ENCODE results near the gene ZFPM1.

DNA sequence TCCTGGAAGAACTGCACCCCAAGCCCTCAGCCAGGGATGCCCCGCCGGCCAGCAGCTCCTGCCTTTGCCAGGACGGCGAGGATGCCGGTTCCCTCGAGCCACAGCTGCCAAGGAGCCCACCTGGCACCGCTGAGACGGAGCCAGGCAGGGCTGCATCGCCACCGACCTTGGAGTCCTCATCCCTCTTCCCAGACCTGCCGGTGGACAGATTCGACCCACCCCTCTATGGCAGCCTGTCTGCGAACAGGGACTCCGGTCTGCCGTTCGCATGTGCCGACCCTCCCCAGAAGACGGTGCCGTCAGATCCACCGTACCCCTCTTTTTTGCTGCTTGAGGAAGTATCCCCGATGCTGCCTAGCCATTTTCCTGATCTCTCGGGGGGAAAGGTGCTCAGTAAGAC lies 21.4 kb upstream of the ZFPM1 start:
- TF ChIP-seq, protein P1, sequence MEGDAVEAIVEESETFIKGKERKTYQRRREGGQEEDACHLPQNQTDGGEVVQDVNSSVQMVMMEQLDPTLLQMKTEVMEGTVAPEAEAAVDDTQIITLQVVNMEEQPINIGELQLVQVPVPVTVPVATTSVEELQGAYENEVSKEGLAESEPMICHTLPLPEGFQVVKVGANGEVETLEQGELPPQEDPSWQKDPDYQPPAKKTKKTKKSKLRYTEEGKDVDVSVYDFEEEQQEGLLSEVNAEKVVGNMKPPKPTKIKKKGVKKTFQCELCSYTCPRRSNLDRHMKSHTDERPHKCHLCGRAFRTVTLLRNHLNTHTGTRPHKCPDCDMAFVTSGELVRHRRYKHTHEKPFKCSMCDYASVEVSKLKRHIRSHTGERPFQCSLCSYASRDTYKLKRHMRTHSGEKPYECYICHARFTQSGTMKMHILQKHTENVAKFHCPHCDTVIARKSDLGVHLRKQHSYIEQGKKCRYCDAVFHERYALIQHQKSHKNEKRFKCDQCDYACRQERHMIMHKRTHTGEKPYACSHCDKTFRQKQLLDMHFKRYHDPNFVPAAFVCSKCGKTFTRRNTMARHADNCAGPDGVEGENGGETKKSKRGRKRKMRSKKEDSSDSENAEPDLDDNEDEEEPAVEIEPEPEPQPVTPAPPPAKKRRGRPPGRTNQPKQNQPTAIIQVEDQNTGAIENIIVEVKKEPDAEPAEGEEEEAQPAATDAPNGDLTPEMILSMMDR (IDR thresholded peaks at IDR 0.05), result no peak
- no peak for TF ChIP-seq POLR2A (IDR thresholded peaks at IDR 0.05)

Data from suprapubic skin (tissue), 3 donors.